Stimulated activated CD8-positive, alpha-beta memory T cell treated with anti-CD3 and anti-CD28 coated beads, Interleukin-7, amount 100 ng/mL, for 1 hour (primary cell): Measurements from ENCODE around the gene RPS16.

Experiments
- DNase-seq, 2 donors: peaks; one replicate each; pipeline ENCODE4 v3.0.0-alpha.2; 2020; ENCODE audit warnings: low read depth in 2 of 2

Gene RPS16

GRCh38 chr19:39407660-39408391 is 27.9 kb downstream of the RPS16 start:
- no peak for DNase-seq

GRCh38 chr19:39407410-39407659 is 28.4 kb downstream of the RPS16 start:
- DNase-seq = no peak

- peak; percentile 85 to 89 for DNase-seq
These were observed 28.9 kb downstream of the RPS16 start, which contains the start of gene ZFP36 for GRCh38 chr19:39406656-39407409. Gene ZFP36 (plus strand): TSS chr19:39406847. CDS start chr19:39406905, 58 bp downstream.

- DNase-seq = peak; percentile 76 to 79
These were observed 29.6 kb downstream of the RPS16 start for GRCh38 chr19:39405958-39406655.

- DNase-seq = no peak
These were observed 30.3 kb downstream of the RPS16 start for GRCh38 chr19:39405261-39405957.

GRCh38 chr19:39403331-39404312 is 32.1 kb downstream of the RPS16 start:
- peak; percentile 93 to 94 for DNase-seq

GRCh38 chr19:39402346-39403300 is 33.1 kb downstream of the RPS16 start:
- peak; percentile 76 for DNase-seq

- DNase-seq = peak in 1 of 2 donors; percentile 63
These were observed 34.0 kb downstream of the RPS16 start for GRCh38 chr19:39401549-39402345.

- DNase-seq = no peak
These were observed 34.6 kb downstream of the RPS16 start for GRCh38 chr19:39401070-39401548.

- no peak for DNase-seq
These were observed 35.7 kb downstream of the RPS16 start for GRCh38 chr19:39400061-39400460.

GRCh38 chr19:39399668-39400050 is 36.1 kb downstream of the RPS16 start:
- DNase-seq = no peak

- DNase-seq = no peak
These were observed 37.4 kb downstream of the RPS16 start for GRCh38 chr19:39398297-39398864.

- peak; percentile 89 to 95 for DNase-seq
These were observed 38.1 kb downstream of the RPS16 start for GRCh38 chr19:39397360-39398296.

- DNase-seq = peak; percentile 81 to 84
These were observed 44.9 kb downstream of the RPS16 start, which contains the start of the genes MED29 and PAF1 for GRCh38 chr19:39390751-39391437. Gene MED29 (plus strand): TSS chr19:39391378. CDS start chr19:39391423, 45 bp downstream. Gene PAF1 (minus strand): TSS chr19:39391106. CDS start chr19:39390864, 242 bp downstream.

- peak in 1 of 2 donors; percentile 59 for DNase-seq
These were observed 45.3 kb downstream of the RPS16 start for GRCh38 chr19:39390451-39390750.

GRCh38 chr19:39389631-39390414 is 45.9 kb downstream of the RPS16 start:
- no peak for DNase-seq
